Panc1 (cell line): ENCODE results near the gene DLGAP1.

Experiments used
- REST ChIP-seq, 2 experiments: IDR thresholded peaks; 2 replicates each; pipeline ENCODE4 v1.6.1; 2011 to 2012; ENCODE audit warnings: low read depth in 2 of 2, control low read depth in 1 of 2, low read length in 1 of 2, mild to moderate bottlenecking in 1 of 2, moderate library complexity in 1 of 2; ENCODE audit not compliant: insufficient read depth in 1 of 2
- TF ChIP-seq, protein P1 (sequence below): fragments of 450-650 bp; IDR thresholded peaks from 2 replicates; pipeline ENCODE4 v1.5.1; 2017; ENCODE audit warnings: mild to moderate bottlenecking

DNA sequence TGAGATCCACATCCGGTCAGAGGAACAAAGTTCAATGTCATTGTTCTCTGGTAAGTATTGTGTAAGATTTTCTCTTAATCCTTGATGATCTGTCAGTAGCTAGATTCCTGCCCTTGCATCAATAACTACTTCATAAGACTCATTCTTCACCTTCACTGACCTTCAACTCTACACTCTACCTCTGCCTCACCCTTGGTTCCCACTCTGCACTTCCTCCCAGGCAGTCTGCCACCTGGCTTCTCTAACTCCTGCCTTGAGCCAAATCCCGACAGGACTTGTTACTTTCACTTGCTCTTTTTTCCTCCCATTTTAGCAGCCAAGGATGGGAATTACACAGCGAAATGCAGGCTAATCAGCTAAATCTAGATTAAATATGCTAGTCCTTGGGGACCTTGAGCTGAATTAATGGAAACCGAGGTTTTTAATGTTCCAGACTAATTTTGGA, 190.7 kb downstream of the DLGAP1 start:
- TF ChIP-seq, protein P1, sequence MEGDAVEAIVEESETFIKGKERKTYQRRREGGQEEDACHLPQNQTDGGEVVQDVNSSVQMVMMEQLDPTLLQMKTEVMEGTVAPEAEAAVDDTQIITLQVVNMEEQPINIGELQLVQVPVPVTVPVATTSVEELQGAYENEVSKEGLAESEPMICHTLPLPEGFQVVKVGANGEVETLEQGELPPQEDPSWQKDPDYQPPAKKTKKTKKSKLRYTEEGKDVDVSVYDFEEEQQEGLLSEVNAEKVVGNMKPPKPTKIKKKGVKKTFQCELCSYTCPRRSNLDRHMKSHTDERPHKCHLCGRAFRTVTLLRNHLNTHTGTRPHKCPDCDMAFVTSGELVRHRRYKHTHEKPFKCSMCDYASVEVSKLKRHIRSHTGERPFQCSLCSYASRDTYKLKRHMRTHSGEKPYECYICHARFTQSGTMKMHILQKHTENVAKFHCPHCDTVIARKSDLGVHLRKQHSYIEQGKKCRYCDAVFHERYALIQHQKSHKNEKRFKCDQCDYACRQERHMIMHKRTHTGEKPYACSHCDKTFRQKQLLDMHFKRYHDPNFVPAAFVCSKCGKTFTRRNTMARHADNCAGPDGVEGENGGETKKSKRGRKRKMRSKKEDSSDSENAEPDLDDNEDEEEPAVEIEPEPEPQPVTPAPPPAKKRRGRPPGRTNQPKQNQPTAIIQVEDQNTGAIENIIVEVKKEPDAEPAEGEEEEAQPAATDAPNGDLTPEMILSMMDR, result no peak
- no peak for TF ChIP-seq REST (IDR thresholded peaks at IDR 0.05; ENCODE audit: insufficient read depth in 1 of 2, low read depth in 2 of 2, low read length in 1 of 2)
